DND-41 (cell line): ENCODE results near the gene ALG12.

Source experiments
- ATAC-seq: fragments of 200-7000 bp; cut with Tn5 transposase; 3 replicates; pipeline ENCODE4 v1.9.1; 2021; ENCODE audit warnings: low read depth; ENCODE audit not compliant: insufficient read depth
- DNase-seq: peaks from one replicate; pipeline ENCODE4 v3.0.0-alpha.2; 2020
- H2AFZ ChIP-seq: 2 replicates; pipeline ENCODE4 v1.6.0; 2012; ENCODE audit warnings: low read depth, low read length
- H3K27ac ChIP-seq: 2 replicates; pipeline ENCODE4 v1.5.1; 2012; ENCODE audit warnings: low read length, inconsistent platforms
- H3K27me3 ChIP-seq: fragments of 200-600 bp; sonication (generic); 2 replicates; pipeline ENCODE4 v1.6.0; 2012; ENCODE audit warnings: low read length, mild to moderate bottlenecking, inconsistent platforms; ENCODE audit not compliant: insufficient read depth, poor library complexity
- H3K36me3 ChIP-seq: 2 replicates; pipeline ENCODE4 v1.5.1; 2012; ENCODE audit warnings: low read length, inconsistent platforms; ENCODE audit not compliant: insufficient read depth
- H3K4me1 ChIP-seq: 2 replicates; pipeline ENCODE4 v1.5.1; 2012; ENCODE audit warnings: mild to moderate bottlenecking, low read length; ENCODE audit not compliant: insufficient read depth
- H3K4me2 ChIP-seq: 2 replicates; pipeline ENCODE4 v1.6.0; 2012; ENCODE audit warnings: mild to moderate bottlenecking, moderate library complexity, low read length, inconsistent platforms; ENCODE audit not compliant: insufficient read depth
- H3K4me3 ChIP-seq, 2 experiments: fragments of 200-600 bp in 1 of 2; shearing (Covaris generic) in 1 of 2; 2 replicates each; pipeline ENCODE4 v1.5.1; 2012 to 2016; ENCODE audit warnings: inconsistent platforms in 2 of 2, low read length in 2 of 2, mild to moderate bottlenecking in 2 of 2, low read depth in 1 of 2, moderate library complexity in 1 of 2
- H3K79me2 ChIP-seq: 2 replicates; pipeline ENCODE4 v1.6.0; 2012; ENCODE audit warnings: low read length, inconsistent platforms; ENCODE audit not compliant: insufficient read depth
- H3K9ac ChIP-seq: 2 replicates; pipeline ENCODE4 v1.6.0; 2012; ENCODE audit warnings: low read depth, mild to moderate bottlenecking, inconsistent platforms, low read length, moderate library complexity
- H3K9me3 ChIP-seq: 2 replicates; pipeline ENCODE4 v1.5.1; 2012; ENCODE audit warnings: low read length, moderate library complexity, mild to moderate bottlenecking, inconsistent platforms; ENCODE audit not compliant: insufficient read depth, severe bottlenecking
- H4K20me1 ChIP-seq: 2 replicates; pipeline ENCODE4 v1.6.0; 2012; ENCODE audit warnings: low read length; ENCODE audit not compliant: insufficient read depth
- CTCF ChIP-seq: IDR thresholded peaks from 2 replicates; pipeline ENCODE4 v1.5.1; 2012; ENCODE audit warnings: borderline replicate concordance, low read length, moderate library complexity, mild to moderate bottlenecking; ENCODE audit not compliant: poor library complexity, severe bottlenecking; ENCODE audit errors: extremely low read depth
- EZH2 ChIP-seq: IDR thresholded peaks from 3 replicates; pipeline ENCODE4 v1.6.1; 2012; ENCODE audit warnings: borderline replicate concordance, low read depth, mild to moderate bottlenecking, moderate library complexity, low read length, inconsistent platforms; ENCODE audit not compliant: severe bottlenecking

ALG12 gene

DNA sequence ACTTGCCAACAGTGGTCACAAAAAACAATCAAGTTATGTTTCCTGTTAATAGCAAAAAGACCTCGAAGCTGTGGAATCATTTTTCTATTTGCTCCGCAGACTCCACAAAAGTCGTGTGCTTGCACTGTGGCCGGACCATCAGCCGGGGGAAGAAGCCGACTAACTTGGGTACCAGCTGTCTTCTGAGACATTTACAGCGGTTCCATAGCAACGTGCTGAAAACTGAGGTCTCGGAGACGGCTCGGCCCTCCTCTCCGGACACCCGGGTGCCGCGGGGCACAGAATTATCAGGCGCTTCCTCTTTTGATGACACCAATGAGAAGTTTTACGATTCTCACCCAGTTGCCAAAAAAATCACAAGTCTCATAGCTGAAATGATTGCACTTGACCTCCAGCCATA is 33.0 kb downstream of the ALG12 start:
- DNase-seq (no peak), ATAC-seq (no peak)
- H3K36me3 ChIP-seq: peaks cover 74% of the 10 kb centered on the region
- no peak overlapping the region for H3K4me3 ChIP-seq
- no peaks in the 10 kb centered on the region for H3K27me3 ChIP-seq
- H3K4me2 ChIP-seq: no peak overlapping the region
- no peak overlapping the region for H3K9ac ChIP-seq
- peaks cover 65% of the 10 kb centered on the region for H4K20me1 ChIP-seq
- H3K27ac ChIP-seq: no peak overlapping the region
- no peak overlapping the region for H2AFZ ChIP-seq
- H3K4me1 ChIP-seq: no peaks in the 10 kb centered on the region
- peaks cover 83% of the 10 kb centered on the region for H3K79me2 ChIP-seq
- H3K9me3 ChIP-seq: no peaks in the 10 kb centered on the region
- TF ChIP-seq CTCF (no peak), EZH2 (no peak)

DNA sequence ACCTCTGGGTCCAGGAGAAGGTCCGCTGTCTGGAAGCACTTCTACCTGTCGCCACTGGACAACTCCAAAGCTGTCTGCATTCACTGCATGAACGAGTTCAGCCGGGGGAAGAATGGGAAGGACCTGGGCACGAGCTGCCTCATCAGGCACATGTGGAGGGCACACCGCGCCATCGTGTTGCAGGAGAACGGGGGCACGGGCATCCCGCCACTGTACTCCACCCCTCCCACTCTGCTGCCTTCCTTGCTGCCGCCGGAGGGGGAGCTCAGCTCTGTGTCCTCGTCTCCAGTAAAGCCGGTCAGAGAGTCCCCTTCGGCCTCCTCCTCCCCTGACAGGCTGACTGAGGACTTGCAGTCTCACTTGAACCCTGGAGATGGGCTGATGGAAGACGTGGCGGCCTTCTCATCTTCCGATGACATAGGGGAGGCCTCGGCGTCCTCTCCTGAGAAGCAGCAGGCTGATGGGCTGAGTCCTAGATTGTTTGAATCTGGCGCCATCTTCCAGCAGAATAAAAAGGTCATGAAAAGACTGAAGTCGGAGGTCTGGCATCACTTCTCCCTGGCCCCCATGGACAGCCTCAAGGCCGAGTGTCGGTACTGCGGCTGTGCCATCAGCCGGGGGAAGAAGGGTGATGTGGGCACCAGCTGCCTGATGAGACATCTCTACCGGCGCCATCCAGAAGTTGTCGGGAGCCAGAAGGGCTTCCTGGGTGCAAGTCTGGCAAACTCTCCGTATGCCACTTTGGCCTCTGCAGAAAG is 33.6 kb downstream of the ALG12 start:
- Histone ChIP-seq H2AFZ (no peak overlapping the region), H3K4me1 (no peaks in the 10 kb centered on the region), H3K9ac (no peak overlapping the region), H3K9me3 (no peaks in the 10 kb centered on the region), H3K4me3 (no peak overlapping the region), H3K27ac (no peak overlapping the region), H3K36me3 (peaks cover 72% of the 10 kb centered on the region), H3K79me2 (peaks cover 88% of the 10 kb centered on the region), H3K4me2 (no peak overlapping the region), H3K27me3 (no peaks in the 10 kb centered on the region), H4K20me1 (peaks cover 70% of the 10 kb centered on the region)
- DNase-seq (no peak), ATAC-seq (no peak)
- no peak for TF ChIP-seq EZH2
- TF ChIP-seq CTCF: no peak

- no peak overlapping the region for H3K4me2 ChIP-seq
- no peak overlapping the region for H3K9ac ChIP-seq
- no peak for DNase-seq
- H3K27ac ChIP-seq: no peak overlapping the region
- H3K36me3 ChIP-seq: peaks cover 66% of the 10 kb centered on the region
- H3K9me3 ChIP-seq: no peaks in the 10 kb centered on the region
- TF ChIP-seq CTCF (no peak), EZH2 (no peak)
- no peak for ATAC-seq
- H3K4me3 ChIP-seq: no peak overlapping the region
- H3K79me2 ChIP-seq: peaks cover 89% of the 10 kb centered on the region
- no peak overlapping the region for H2AFZ ChIP-seq
- H3K27me3 ChIP-seq: no peaks in the 10 kb centered on the region
- H4K20me1 ChIP-seq: peaks cover 67% of the 10 kb centered on the region
- H3K4me1 ChIP-seq: no peaks in the 10 kb centered on the region
These were observed 34.2 kb downstream of the ALG12 start for GRCh38 chr22:49884075-49884474.

- ATAC-seq (no peak), DNase-seq (no peak)
- TF ChIP-seq EZH2: no peak
- no peak for TF ChIP-seq CTCF
- peaks cover 89% of the 10 kb centered on the region for H3K79me2 ChIP-seq
- no peaks in the 10 kb centered on the region for H3K4me1 ChIP-seq
- H3K9ac ChIP-seq: no peak overlapping the region
- peaks cover 58% of the 10 kb centered on the region for H3K36me3 ChIP-seq
- no peaks in the 10 kb centered on the region for H3K27me3 ChIP-seq
- peaks cover 61% of the 10 kb centered on the region for H4K20me1 ChIP-seq
- H3K4me2 ChIP-seq: no peak overlapping the region
- no peak overlapping the region for H2AFZ ChIP-seq
- no peaks in the 10 kb centered on the region for H3K9me3 ChIP-seq
- H3K4me3 ChIP-seq: no peak overlapping the region
- no peak overlapping the region for H3K27ac ChIP-seq
These were observed 35.0 kb downstream of the ALG12 start for GRCh38 chr22:49883294-49883640.
